Neuronal stem cell (in vitro differentiated cells): Measurements from ENCODE around the gene CTSH. TPM values are rescaled to one million over a fixed set of nuclear protein-coding genes. Genes with fewer than 3 reads are reported as not detected.

ENCODE experiments used
- small RNA-seq: library from polyadenylated mRNA; stranded (forward); fragments of <200 nt; extraction: miRNeasy Mini kit (QIAGEN cat#:217004); gene quantifications from one replicate; pipeline ENCODE3, GENCODE V24; 2013; ENCODE audit not compliant: insufficient read depth

The CTSH gene

Small RNAs within 50 kb of the gene (small RNA-seq; reads per million reads assigned to genes)
- not detected for gene RNU6-415P
